GM18519 (cell line): Measurements from ENCODE around the gene NUBPL.
"Not testable (repeated sequence)": the region's sequence is repeated elsewhere in the genome, so short reads cannot be mapped to it uniquely, and the experiment has no call there.

ENCODE experiments used
- ATAC-seq: cut with Tn5 transposase; IDR thresholded peaks from one replicate; pipeline ENCODE4 v1.9.1; 2021; ENCODE audit warnings: mild to moderate bottlenecking, moderate library complexity; ENCODE audit not compliant: unreplicated experiment, low FRiP score

Gene NUBPL

DNA sequence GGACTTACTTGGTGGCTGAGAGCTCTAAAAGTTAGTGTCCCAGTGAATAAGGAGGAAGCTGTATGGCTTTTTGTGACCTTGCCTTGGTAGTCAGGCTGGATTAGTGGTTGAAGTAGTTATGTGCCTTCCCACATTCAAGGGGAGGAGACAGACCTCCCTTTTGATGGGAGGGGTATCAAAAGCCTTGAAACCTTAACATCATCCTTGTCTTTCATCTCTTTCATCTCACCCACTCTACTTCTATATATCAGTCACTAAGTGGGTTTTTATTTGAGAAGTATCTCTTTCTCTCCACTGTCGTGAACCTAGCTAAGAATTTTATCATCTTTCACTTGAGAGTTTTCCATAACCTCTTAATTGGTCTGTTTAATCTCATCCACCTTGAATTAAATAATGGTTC is 15.7 kb downstream of the NUBPL start:
- ATAC-seq = no peak

DNA sequence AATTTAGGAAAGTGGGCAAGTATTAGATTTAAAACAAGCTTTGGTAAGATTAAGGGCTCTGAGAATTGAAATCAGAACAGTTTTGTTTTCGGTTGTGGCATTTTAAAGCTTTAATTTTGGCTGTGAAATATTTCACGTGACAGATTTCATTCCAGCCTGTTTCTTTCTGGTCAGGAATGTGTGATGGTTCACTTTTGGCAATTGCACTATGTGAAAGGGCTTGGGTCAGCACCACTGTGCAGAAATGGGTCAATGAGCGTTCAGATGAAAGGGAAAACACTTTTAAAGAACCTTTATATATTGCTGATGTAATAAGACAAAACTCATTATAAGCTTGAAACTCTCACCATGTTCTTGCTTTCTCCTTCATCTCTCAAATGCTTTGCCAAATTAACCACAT is 17.1 kb downstream of the NUBPL start:
- ATAC-seq = no peak

DNA sequence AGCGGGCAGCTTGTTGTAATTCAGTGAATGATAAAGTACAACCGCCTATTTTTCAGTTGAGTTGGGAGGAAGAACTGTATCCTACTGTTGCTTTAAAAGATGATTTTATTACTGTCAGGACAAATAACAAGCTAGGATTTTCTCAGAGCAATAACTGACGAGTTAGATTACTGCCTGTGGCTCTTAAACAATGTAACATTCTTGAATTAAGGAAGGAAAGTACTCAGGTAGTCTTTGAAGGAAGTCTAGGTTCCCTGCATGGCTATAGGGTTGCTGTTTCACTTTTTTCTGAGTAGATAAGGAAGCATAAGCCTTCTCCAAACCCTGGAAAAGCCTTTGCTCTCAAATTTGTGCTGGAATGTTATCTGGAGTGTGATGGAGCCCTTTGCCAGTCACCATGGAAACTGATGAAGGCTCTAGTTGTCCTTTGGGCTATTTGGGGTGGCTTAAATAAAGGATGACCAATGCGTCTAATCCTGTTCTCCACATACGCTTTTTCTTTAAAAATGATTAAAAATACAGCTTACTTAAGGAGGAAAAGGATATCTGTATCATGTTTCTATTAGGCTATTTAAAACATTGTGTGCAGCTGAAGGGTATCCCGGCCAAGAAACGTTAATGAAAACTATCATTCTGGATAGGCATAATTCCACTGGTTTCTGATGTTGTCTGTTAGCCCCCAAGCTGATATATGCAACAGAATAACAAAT is 17.7 kb downstream of the NUBPL start:
- ATAC-seq = no peak

DNA sequence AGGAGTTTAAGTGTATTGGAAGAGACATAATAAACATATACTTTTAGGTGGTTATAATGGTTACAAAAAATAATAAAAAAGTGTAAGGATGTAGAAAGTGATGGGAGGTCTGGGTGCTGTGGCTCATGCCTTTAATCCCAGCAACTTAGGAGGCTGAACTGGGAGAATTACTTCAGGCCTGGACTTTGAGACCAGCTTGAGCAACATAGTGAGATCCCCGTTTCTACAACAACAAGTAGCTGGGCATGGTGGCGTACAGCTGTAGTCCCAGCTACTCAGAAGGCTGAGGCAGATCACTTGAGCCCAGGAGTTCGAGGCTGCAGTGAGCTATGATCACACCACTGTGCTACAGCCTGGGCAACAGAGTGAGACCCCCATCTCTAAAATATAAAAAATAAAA is 19.0 kb downstream of the NUBPL start:
- ATAC-seq = no peak

DNA sequence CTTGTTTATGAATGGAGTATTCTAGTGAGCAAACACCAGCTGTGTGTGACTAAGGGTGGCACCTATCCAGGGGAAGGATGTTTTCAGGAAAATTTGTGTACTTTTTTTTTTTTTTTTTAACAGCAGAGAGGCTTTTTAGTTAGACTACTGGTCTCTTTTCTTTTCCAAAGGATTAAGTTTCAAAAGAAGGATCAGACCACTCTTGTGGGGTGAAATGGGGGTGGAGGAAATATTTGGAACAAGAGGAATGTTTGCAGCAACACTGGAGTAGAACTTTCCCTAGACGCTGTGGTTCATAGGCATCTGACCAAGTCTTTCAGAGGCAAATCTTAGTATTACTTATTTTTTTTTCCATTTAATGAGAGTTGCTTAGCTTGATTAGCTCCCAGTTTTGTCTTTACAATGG is 21.1 kb downstream of the NUBPL start:
- ATAC-seq = no peak

DNA sequence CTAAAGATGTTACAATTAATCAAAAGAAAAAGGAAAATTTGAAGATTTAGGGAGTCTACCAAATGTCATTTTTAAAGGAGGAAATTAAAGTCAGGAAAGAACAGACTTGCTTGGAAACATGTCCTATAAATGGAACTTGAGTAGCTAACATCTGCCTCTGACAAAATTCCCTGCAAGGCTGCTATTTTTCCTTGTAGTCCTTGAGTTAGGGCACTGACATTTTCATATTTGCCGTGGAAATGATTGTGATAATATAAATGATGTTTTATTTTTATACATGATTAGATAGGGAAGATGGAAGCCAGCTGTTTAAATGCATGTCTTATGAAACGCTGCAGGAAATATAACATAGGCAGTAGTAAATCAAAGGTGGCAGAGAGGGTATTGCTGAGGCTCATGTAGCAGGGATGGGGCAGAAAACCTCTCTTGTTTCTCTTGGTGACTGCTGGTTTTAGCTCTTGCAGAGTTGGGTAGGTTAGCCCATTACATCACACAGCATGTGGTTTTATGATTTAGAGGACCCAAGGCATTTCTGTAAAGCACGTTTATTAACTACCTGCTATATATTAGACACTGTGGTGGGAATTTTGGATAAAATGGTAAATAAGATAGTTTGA is 21.7 kb downstream of the NUBPL start:
- no peak for ATAC-seq

DNA sequence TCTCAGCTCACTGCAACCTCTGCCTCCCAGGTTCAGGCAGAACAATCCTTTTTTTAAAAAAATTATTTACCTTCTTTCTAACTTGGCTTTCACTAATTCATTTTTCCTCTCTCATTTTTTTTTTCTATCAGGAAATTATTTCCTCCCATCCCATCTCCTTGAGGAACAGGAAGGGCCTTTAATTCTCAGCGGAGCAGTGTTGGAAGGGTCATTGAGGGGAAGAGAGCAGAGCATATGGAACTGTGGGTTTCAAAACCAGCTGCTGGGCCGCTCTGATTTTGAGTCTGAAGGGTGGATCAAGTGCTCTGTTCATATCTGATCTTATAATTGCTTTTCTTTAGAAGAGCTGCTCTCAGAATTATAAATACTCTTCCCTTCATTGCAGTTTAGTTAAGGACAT is 29.0 kb downstream of the NUBPL start:
- ATAC-seq = no peak

DNA sequence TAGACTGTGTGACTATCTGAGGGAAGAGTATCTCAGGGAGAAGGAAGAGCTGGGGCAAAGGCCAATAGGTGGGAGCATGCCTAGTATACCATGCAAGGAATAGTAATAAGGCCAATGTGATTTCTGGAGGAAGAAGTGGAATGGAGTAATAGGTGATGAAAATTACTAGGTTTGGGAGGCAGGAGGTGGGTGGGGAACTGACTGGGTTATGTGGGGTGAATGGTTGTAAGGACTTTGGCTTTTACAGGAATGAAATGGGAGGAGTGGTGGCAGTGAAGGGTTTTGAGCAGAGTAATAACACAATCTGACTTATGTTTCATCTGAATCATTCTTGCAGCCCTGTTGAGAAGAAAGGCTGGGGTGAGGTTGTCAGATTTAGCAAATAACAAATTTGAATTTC is 30.9 kb downstream of the NUBPL start:
- no peak for ATAC-seq

DNA sequence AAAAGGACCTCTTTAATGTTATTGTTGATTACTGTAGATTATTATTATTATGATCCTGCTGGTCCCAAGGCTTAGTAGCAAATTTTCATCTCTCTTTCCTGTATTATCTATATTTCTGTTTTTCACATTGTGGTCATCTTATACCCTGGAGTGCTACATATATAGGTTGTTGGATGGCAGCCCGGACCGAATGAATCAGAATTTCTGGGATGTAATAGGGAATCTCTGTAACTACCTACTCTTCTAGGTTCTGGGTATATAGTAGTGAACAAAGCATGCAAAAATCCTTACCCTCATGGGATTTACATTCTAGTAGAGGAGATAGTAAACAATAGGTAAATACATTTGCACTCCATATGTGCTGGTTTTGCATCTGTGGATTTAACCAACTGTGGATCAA is 31.4 kb downstream of the NUBPL start:
- no peak for ATAC-seq

DNA sequence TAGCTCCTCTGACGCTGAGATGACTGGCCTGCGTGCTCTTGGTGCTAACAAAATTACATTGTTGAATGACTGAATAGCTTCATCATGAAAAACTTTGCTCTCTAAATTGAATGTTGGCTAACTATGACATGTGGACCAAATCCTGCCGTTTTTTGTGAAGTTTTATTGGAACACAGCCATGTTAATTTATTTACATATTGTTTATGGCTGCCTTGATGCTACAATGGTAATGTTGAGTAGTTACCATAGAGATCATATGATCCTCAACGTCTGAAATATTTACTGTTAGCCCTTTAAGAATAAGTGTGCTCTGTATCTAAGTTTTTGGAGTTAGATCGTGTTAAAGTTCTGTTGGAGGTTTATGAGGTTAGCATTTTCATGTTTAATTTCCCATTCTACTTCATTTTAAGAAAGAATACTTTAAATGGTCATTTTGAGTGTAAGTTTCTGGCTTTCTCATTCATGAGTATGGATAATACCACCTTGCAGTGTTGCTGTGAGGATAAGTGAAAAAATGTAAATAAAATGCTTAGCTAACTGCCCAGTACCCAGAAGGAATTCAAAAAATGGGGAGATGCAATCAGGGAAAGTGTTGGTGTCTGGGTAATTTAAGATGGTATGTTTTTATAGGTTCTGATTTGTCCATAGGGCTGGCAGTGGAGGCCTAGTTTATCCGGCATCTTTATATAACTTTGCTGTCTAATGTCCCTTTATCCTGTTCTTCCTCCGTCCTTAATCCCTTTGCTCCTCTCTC is 35.3 kb downstream of the NUBPL start:
- ATAC-seq = no peak

DNA sequence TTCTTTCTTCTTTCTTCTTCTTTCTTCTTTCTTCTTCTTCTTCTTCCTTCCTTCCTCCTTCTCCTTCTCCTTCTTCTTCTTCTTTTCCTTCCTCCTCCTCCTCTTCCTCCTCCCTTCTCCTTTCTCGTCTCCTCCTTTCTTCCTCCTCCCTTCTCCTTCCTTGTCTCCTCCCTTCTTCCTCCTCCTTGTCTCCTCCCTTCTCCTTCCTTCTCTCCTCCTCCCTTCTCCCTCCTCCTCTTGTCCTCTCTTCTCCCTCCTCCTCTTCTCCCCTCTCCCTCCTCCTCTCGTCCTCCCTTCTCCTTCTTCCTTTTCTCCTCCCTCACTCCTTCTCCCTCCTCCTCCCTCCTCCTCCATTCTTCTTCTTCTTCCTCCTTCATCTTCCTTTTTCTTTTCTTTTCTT is 44.5 kb downstream of the NUBPL start:
- ATAC-seq = no peak

DNA sequence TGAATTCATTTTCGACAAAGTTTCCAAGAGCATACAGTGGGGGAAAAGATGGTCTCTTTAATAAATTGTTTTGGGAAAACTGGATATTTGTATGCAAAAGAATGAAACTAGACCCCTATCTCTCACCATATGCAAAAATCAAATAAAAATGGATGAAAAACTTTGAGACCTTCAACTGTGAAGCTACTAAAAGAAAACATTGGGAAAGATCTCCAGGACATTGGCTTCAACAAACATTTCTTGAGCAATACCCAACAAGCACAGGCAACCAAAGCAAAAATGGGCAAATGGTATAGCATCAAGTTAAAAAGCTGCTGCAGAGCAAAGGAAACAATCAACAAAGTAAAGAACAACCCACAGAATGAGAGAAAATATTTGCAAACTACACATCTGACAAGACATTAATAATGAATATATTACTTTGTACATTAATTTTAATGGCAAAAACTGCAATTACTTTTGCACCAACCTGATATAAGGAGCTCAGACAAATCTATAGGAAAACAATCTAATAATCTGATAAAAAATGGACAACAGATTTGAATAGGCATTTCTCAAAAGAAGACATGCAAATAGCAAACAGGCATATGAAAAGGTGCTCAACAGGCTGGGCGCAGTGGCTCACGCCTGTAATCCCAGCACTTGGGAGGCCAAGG is 50.7 kb downstream of the NUBPL start:
- ATAC-seq = no peak

DNA sequence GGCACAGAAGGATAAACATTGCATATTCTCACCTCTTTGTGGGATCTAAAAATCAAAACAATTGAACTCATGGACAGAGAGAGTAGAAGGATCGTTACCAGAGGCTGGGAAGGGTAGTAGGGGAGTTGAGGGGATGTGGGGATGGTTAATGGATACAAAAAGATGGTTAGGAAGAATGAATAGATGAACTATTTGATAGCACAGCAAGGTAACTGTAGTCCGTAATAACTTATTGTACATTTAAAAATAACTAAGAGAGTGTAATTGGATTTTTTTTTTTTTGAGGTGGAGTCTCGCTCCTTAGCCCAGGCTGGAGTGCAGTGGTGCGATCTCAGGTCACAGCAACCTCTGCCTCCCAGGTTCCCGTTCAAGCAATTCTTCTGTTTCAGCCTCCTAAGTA is 52.0 kb downstream of the NUBPL start:
- ATAC-seq = no peak

DNA sequence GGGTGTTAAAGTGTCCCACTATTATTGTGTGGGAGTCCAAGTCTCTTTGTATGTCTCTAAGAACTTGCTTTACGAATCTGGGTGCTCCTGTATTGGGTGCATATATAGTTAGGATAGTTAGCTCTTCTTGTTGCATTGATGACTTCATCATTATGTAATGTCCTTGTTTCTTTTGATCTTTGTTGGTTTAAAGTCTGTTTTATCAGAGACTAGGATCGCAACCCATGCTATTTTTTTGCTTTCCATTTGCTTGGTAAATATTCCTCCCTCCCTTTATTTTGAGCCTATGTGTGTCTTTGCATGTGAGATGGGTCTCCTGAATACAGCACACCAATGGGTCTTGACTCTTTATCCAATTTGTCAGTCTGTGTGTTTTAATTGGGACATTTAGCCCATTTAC is 57.7 kb downstream of the NUBPL start:
- ATAC-seq = not testable (repeated sequence)

DNA sequence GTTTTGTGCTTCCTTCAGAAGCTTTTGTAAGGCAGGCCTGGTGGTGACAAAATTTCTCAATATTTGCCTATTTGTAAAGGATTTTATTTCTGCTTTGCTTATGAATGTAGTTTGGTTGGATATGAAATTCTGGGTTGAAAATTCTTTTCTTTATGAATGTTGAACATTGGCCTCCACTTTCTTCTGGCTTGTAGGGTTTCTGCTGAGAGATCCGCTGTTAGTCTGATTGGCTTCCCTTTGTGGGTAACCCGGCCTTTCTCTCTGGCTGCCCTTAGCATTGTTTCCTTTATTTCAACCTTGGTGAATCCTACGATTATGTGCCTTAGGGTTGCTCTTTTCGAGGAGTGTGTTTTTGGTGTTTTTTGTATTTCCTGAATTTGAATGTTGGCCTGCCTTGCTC is 58.2 kb downstream of the NUBPL start:
- no peak for ATAC-seq

DNA sequence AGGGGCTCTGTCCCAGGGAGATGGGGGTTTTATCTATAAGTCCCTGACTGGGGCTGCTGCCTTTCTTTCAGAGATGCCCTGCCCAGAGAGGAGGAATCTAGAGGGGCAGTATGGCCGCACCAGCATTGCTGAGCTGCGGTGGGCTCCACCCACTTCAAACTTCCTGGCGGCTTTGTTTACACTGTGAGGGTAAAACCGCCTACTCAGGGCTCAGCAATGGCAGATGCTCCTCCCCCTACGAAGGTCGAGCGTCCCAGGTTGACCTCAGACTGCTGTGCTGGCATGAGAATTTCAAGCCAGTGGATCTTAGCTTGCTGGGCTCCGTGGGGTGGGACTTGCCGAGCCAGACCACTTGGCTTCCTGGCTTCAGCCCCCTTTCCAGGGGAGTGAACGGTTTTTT is 59.7 kb downstream of the NUBPL start:
- not testable (repeated sequence) for ATAC-seq

DNA sequence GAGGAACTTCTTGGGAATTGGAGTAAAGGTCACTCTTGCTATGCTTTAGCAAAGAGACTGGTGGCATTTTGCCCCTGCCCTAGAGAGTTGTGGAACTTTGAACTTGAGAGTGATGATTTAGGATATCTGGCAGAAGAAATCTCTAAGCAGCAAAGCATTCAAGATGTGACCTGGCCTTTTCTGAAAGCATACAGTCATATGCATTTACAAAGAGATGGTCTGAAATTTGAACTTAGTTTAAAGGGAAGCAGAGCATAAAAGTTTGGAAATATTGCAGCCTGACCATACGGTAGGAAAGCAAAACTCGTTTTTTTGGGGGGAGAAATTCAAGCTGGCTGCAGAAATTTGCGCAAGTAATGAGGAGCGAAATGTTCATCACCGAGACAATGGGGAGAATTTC is 60.9 kb downstream of the NUBPL start:
- no peak for ATAC-seq

DNA sequence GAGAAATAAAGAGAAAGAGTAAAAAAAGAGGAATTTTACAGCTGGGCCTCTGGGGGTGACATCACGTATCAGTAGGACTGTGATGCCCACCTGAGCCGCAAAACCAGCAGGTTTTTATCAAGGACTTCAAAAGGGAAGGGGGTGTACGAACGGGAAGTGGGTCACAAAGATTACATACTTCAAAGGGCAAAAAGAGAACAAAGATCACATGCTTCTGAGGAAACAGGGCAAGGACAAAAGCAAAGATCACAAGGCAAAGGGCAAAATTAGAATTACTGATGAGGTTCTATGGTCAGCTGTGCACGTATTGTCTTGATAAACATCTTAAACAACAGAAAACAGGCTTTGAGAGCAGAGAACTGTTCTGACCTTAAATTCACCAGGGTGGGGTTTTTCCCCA is 91.7 kb downstream of the NUBPL start:
- ATAC-seq = not testable (repeated sequence)

DNA sequence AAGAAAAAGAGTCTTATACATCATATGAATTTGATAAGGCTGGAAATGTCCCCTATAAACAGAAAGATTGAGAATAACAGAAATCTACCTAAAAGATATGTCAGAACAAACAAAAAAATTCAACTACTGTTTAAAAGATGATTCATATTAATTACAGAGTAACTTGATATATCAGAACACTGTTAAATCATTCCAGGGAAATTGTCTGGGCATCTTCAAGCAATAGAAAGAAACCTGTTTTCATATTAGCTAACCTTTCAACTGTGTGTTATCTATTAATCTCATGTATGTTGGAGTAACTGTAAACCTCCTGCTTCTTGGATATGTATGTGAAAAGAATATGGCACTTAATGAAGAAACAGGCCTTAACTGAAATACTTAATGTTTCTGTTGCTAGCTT is 96.7 kb downstream of the NUBPL start:
- no peak for ATAC-seq

DNA sequence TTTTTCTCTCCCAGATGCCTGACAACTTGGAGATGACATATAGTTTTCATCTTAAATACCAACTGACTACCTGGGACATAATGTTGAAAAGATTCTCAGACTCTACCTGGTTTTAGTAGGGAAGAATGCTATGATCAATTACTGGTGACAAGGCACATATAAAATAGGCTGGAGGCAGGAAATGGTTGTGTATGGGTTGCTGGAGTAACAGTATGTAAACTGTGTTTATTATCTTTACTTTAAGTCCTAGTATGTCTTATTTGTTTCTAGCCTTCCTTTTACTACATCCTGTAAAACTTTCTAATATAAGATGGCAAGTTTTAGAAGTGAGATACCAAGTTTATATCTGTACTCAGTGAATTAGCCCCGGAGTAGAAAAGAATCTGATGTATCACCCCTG is 98.1 kb downstream of the NUBPL start:
- ATAC-seq = no peak

DNA sequence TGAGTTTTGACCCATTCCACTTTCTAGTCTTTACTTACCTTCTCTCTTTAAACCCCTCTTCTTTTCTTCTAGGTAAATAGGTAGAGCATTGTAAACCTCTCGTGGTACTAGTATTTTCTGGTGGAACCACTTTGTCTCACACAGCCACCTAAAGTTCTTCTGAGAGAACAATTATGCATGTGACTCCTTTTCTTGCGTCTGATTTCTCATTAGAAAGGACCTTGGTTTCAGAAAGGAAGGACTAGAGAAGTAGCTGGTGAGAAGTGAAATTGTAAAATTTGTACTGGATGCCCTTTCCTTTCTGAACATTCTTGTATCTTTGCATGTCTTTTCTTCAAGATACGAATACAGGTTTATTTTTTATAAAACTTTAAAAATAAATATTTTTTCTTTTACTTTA is 99.0 kb downstream of the NUBPL start:
- ATAC-seq = no peak
